ENCODE measurements around the gene EVI2B.

DNA sequence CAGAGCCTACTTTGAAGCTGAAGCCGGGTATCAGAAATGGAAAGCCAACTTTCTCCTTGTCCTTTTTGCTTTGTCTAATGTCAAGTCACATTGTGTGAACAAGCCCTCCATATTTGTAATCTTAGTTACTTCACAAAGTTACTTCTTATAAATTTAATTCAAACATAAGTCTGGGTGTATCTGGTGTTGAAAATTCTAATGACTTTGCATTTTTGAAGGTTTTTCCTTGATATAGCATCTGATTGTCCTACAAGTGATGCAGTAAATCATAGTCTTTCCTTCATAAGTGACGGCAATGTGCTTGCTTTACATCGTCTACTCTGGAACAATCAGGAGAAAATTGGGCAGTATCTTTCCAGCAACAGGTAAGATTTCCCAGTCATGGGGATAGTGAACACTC is 53.7 kb downstream of the EVI2B start:
- TF ChIP-seq, protein P1, sequence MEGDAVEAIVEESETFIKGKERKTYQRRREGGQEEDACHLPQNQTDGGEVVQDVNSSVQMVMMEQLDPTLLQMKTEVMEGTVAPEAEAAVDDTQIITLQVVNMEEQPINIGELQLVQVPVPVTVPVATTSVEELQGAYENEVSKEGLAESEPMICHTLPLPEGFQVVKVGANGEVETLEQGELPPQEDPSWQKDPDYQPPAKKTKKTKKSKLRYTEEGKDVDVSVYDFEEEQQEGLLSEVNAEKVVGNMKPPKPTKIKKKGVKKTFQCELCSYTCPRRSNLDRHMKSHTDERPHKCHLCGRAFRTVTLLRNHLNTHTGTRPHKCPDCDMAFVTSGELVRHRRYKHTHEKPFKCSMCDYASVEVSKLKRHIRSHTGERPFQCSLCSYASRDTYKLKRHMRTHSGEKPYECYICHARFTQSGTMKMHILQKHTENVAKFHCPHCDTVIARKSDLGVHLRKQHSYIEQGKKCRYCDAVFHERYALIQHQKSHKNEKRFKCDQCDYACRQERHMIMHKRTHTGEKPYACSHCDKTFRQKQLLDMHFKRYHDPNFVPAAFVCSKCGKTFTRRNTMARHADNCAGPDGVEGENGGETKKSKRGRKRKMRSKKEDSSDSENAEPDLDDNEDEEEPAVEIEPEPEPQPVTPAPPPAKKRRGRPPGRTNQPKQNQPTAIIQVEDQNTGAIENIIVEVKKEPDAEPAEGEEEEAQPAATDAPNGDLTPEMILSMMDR (conservative IDR thresholded peaks at IDR 0.05; ENCODE audit: low read length), result no peak
- no peak for TF ChIP-seq EZH2phosphoT487 (IDR thresholded peaks at IDR 0.05; ENCODE audit: borderline replicate concordance, low read depth, low read length)

Data from OCI-LY7 (cell line).